ENCODE data around the gene NELFA.

NELFA gene

DNA sequence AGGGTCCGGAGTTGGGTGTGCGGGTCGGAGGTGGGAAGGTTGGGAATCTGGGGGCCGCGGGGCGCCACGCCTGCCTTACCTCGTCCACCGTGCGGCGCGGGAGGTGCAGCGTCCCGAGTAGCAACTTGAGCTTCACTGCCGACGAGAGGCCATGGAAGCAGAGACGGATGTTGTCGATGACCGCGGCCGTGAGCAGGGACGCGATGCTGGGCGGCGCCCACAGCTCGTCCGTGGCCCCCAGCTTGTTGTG is 178 bp downstream of the NELFA start (continued):
- no peak for TF ChIP-seq ZBTB21 (tag by site-specific recombination; IDR thresholded peaks at IDR 0.05)
- no peak for TF ChIP-seq ZFP37 (tag by site-specific recombination; IDR thresholded peaks at IDR 0.05)
- TF ChIP-seq, protein P1, sequence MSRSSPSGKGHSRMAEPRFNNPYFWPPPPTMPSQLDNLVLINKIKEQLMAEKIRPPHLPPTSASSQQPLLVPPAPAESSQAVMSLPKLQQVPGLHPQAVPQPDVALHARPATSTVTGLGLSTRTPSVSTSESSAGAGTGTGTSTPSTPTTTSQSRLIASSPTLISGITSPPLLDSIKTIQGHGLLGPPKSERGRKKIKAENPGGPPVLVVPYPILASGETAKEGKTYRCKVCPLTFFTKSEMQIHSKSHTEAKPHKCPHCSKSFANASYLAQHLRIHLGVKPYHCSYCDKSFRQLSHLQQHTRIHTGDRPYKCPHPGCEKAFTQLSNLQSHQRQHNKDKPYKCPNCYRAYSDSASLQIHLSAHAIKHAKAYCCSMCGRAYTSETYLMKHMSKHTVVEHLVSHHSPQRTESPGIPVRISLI (tag by site-specific recombination; IDR thresholded peaks at IDR 0.05), result no peak
- TF ChIP-seq BCL11B (tag by site-specific recombination; IDR thresholded peaks at IDR 0.05; ENCODE audit: low read depth), result no peak
- no peak for TF ChIP-seq ZNF138 (tag by site-specific recombination; IDR thresholded peaks at IDR 0.05; ENCODE audit: borderline replicate concordance)
- peak; percentile 54; the same call in 1 of the 2 replicates for TF ChIP-seq ZFHX2 (tag by site-specific recombination; conservative IDR thresholded peaks at IDR 0.05)
- TF ChIP-seq WT1 (tag by site-specific recombination; IDR thresholded peaks at IDR 0.05), result no peak
- TF ChIP-seq, protein P2, sequence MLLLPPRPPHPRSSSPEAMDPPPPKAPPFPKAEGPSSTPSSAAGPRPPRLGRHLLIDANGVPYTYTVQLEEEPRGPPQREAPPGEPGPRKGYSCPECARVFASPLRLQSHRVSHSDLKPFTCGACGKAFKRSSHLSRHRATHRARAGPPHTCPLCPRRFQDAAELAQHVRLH (tag by site-specific recombination; IDR thresholded peaks at IDR 0.05), result no peak
- TF ChIP-seq ZNF701 (tag by site-specific recombination; IDR thresholded peaks at IDR 0.05), result no peak
- TF ChIP-seq ZNF549 (tag by site-specific recombination; IDR thresholded peaks at IDR 0.05), result no peak
- no peak for TF ChIP-seq ZNF514 (tag by site-specific recombination; IDR thresholded peaks at IDR 0.05)
- TF ChIP-seq FEZF1 (tag by site-specific recombination; IDR thresholded peaks at IDR 0.05), result no peak
- no peak; the same call in 1 of the 2 replicates for TF ChIP-seq SP3 (tag by site-specific recombination; IDR thresholded peaks at IDR 0.05)
- TF ChIP-seq GLIS2 (tag by site-specific recombination; IDR thresholded peaks at IDR 0.05), result peak; percentile 40
- no peak for TF ChIP-seq ZNF221 (tag by site-specific recombination; IDR thresholded peaks at IDR 0.05; ENCODE audit: borderline replicate concordance)
- no peak for TF ChIP-seq ZNF223 (tag by site-specific recombination; IDR thresholded peaks at IDR 0.05)
- TF ChIP-seq, protein P3, sequence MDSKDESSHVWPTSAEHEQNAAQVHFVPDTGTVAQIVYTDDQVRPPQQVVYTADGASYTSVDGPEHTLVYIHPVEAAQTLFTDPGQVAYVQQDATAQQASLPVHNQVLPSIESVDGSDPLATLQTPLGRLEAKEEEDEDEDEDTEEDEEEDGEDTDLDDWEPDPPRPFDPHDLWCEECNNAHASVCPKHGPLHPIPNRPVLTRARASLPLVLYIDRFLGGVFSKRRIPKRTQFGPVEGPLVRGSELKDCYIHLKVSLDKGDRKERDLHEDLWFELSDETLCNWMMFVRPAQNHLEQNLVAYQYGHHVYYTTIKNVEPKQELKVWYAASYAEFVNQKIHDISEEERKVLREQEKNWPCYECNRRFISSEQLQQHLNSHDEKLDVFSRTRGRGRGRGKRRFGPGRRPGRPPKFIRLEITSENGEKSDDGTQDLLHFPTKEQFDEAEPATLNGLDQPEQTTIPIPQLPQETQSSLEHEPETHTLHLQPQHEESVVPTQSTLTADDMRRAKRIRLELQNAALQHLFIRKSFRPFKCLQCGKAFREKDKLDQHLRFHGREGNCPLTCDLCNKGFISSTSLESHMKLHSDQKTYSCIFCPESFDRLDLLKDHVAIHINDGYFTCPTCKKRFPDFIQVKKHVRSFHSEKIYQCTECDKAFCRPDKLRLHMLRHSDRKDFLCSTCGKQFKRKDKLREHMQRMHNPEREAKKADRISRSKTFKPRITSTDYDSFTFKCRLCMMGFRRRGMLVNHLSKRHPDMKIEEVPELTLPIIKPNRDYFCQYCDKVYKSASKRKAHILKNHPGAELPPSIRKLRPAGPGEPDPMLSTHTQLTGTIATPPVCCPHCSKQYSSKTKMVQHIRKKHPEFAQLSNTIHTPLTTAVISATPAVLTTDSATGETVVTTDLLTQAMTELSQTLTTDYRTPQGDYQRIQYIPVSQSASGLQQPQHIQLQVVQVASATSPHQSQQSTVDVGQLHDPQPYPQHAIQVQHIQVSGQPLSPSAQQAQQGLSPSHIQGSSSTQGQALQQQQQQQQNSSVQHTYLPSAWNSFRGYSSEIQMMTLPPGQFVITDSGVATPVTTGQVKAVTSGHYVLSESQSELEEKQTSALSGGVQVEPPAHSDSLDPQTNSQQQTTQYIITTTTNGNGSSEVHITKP (tag by site-specific recombination; IDR thresholded peaks at IDR 0.05), result no peak
- TF ChIP-seq MEIS1 (CRISPR knock-in tag; IDR thresholded peaks at IDR 0.05; ENCODE audit: borderline replicate concordance), result no peak
- TF ChIP-seq MZF1 (tag by site-specific recombination; IDR thresholded peaks at IDR 0.05; ENCODE audit: borderline replicate concordance), result peak; percentile 21; the same call in 1 of the 2 replicates
- no peak for TF ChIP-seq ZNF175 (tag by site-specific recombination; IDR thresholded peaks at IDR 0.05)
- no peak for TF ChIP-seq ZNF707 (tag by site-specific recombination; IDR thresholded peaks at IDR 0.05)
- TF ChIP-seq, protein P4, sequence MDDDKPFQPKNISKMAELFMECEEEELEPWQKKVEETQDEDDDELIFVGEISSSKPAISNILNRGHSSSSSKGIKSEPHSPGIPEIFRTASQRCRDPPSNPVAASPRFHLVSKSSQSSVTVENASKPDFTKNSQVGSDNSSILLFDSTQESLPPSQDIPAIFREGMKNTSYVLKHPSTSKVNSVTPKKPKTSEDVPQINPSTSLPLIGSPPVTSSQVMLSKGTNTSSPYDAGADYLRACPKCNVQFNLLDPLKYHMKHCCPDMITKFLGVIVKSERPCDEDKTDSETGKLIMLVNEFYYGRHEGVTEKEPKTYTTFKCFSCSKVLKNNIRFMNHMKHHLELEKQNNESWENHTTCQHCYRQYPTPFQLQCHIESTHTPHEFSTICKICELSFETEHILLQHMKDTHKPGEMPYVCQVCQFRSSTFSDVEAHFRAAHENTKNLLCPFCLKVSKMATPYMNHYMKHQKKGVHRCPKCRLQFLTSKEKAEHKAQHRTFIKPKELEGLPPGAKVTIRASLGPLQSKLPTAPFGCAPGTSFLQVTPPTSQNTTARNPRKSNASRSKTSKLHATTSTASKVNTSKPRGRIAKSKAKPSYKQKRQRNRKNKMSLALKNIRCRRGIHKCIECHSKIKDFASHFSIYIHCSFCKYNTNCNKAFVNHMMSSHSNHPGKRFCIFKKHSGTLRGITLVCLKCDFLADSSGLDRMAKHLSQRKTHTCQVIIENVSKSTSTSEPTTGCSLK (tag by site-specific recombination; IDR thresholded peaks at IDR 0.05), result no peak
- TF ChIP-seq ZNF391 (tag by site-specific recombination; IDR thresholded peaks at IDR 0.05; ENCODE audit: borderline replicate concordance, low read depth), result peak; percentile 50; the same call in 1 of the 2 replicates
- TF ChIP-seq ZNF48 (tag by site-specific recombination; IDR thresholded peaks at IDR 0.05), result no peak
- no peak for TF ChIP-seq RBAK (tag by site-specific recombination; IDR thresholded peaks at IDR 0.05)
- no peak for TF ChIP-seq TRIM28 (IDR thresholded peaks at IDR 0.05; ENCODE audit: borderline replicate concordance, low read length)
- peak; percentile 97 for TF ChIP-seq ZNF335 (tag by site-specific recombination; conservative IDR thresholded peaks at IDR 0.05)
- TF ChIP-seq ZSCAN30 (tag by site-specific recombination; IDR thresholded peaks at IDR 0.05), result 0 out of 2 replicates have a peak, but pooled peaks have one; percentile 22
- TF ChIP-seq ZNF155 (tag by site-specific recombination; IDR thresholded peaks at IDR 0.05), result no peak
- TF ChIP-seq ZNF529 (tag by site-specific recombination; IDR thresholded peaks at IDR 0.05; ENCODE audit: insufficient replicate concordance), result no peak
- no peak for TF ChIP-seq ZNF140 (tag by site-specific recombination; IDR thresholded peaks at IDR 0.05)
- TF ChIP-seq ZNF239 (tag by site-specific recombination; IDR thresholded peaks at IDR 0.05), result no peak; the same call in 1 of the 2 replicates
- TF ChIP-seq ZNF366 (tag by site-specific recombination; conservative IDR thresholded peaks at IDR 0.05), result no peak
- TF ChIP-seq ZNF433 (tag by site-specific recombination; IDR thresholded peaks at IDR 0.05; ENCODE audit: low read depth), result no peak
- no peak for TF ChIP-seq ZNF121 (tag by site-specific recombination; IDR thresholded peaks at IDR 0.05)
- no peak for TF ChIP-seq ZNF670 (tag by site-specific recombination; IDR thresholded peaks at IDR 0.05; ENCODE audit: low read depth)

Data from HEK293 (cell line).